Brain microvascular endothelial cell (primary cell): ENCODE results near the gene PMEPA1.

Source experiments
- DNase-seq: peaks from one replicate; pipeline ENCODE4 v3.0.0-alpha.2; 2020
- H3K27ac ChIP-seq: fragments of 250-450 bp; sonication (Bioruptor Pico); 2 replicates; pipeline ENCODE4 v1.5.1; 2020; ENCODE audit warnings: mild to moderate bottlenecking, moderate library complexity
- H3K27me3 ChIP-seq: fragments of 250-450 bp; sonication (Bioruptor Pico); replicated peaks from 2 replicates; pipeline ENCODE4 v1.5.1; 2020; ENCODE audit warnings: mild to moderate bottlenecking
- H3K36me3 ChIP-seq: fragments of 250-450 bp; sonication (Bioruptor Pico); replicated peaks from 2 replicates; pipeline ENCODE4 v1.5.1; 2020; ENCODE audit warnings: mild to moderate bottlenecking
- H3K4me3 ChIP-seq: 2 replicates; pipeline ENCODE4 v1.5.1; 2011; ENCODE audit warnings: low read depth, mild to moderate bottlenecking, control low read depth, low read length, moderate library complexity
- in situ Hi-C: cut with HindIII; loops from 2 replicates; pipeline ENCODE4 v1.10.0; 2017; ENCODE audit warnings: low sequenced_read_pairs, low pct_ligation_motif_present
- TF ChIP-seq, protein P1 (sequence below): IDR thresholded peaks from 2 replicates; pipeline ENCODE4 v1.5.1; 2011; ENCODE audit warnings: low read depth, mild to moderate bottlenecking, moderate library complexity, low read length, control low read depth, inconsistent platforms; ENCODE audit errors: missing control alignments

PMEPA1 gene

DNA sequence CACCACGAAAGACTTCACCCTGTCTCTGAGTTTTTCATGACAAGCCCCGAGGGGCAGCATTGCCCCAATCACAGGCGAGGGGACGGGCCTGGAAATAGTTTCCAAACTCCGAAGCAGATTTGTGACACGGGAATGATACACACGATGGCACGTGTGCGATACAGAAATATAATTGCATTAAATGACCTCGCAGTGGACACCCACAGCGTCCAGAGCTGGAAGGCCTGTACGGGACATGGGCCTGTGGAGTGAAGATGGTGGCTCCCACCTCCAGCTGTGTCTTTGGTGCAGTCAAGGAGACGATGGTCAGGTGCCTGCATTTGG is 43.0 kb downstream of the PMEPA1 start:
- Histone ChIP-seq H3K27ac (no peak overlapping the region), H3K36me3 (no peaks in the 10 kb centered on the region), H3K27me3 (no peaks in the 10 kb centered on the region), H3K4me3 (no peak overlapping the region)
- DNase-seq, result no peak
- TF ChIP-seq, protein P1, sequence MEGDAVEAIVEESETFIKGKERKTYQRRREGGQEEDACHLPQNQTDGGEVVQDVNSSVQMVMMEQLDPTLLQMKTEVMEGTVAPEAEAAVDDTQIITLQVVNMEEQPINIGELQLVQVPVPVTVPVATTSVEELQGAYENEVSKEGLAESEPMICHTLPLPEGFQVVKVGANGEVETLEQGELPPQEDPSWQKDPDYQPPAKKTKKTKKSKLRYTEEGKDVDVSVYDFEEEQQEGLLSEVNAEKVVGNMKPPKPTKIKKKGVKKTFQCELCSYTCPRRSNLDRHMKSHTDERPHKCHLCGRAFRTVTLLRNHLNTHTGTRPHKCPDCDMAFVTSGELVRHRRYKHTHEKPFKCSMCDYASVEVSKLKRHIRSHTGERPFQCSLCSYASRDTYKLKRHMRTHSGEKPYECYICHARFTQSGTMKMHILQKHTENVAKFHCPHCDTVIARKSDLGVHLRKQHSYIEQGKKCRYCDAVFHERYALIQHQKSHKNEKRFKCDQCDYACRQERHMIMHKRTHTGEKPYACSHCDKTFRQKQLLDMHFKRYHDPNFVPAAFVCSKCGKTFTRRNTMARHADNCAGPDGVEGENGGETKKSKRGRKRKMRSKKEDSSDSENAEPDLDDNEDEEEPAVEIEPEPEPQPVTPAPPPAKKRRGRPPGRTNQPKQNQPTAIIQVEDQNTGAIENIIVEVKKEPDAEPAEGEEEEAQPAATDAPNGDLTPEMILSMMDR, result no peak
- in situ Hi-C loops, result no loop called here

DNA sequence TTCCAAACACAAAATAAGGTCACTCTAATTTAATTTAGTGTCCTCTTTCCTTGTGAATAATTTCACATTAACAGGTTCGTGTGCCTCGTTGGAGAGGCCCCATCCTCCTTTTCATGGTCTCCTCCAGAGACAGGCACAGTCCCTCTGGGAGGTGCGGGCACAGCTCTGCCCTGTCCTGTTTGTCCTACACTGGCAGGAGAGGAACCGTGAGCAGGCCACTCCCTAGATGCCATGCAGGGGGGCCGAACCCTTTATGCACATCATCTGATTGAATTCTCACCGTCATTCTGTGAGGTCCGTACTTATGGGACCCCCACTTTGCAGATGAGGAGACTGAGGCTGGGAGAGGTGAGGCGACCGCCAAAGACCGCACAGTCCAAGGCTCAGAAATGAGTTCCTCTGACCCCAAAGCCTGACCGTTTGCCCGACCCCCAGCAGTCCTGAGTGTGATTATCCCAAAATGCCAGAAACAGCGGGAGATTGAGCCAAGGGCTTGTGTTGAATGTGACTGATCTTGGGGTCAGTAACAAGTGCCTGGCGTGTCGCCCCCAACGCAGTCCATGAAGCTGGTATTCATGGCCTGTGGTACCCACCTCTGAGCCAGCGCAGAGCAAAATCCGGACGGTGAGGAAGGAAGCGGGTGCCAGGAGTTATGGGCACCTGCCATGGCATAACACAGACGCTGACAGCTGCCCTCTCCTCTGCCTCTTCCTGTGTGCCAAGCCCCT is 43.5 kb downstream of the PMEPA1 start:
- Histone ChIP-seq H3K27me3 (no peaks in the 10 kb centered on the region), H3K4me3 (no peak overlapping the region), H3K36me3 (no peaks in the 10 kb centered on the region), H3K27ac (no peak overlapping the region)
- in situ Hi-C loops, result no loop called here
- TF ChIP-seq, protein P1, result no peak
- DNase-seq, result no peak

DNA sequence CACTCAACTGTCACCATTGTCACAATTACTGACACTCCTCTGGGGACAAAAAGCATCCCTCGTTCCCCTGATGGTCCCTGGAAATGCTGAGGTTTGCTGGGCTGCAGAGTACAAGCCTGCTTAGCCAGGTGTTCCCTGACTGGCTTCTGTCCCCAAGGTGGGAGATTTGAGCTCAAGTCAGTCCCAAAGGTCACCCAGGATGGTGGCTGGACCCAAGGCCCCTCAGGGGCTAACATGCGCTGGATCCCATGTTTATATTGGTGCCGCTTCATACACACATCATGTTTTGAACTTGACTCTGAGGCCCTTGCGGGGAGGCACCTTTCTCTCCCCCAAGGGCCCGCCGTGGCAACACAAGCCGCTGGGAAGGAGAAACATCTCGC is 44.2 kb downstream of the PMEPA1 start:
- TF ChIP-seq, protein P1, result no peak
- Histone ChIP-seq H3K27me3 (no peaks in the 10 kb centered on the region), H3K27ac (no peak overlapping the region), H3K36me3 (no peaks in the 10 kb centered on the region), H3K4me3 (no peak overlapping the region)
- no peak for DNase-seq
- in situ Hi-C loops, result no loop called here

DNA sequence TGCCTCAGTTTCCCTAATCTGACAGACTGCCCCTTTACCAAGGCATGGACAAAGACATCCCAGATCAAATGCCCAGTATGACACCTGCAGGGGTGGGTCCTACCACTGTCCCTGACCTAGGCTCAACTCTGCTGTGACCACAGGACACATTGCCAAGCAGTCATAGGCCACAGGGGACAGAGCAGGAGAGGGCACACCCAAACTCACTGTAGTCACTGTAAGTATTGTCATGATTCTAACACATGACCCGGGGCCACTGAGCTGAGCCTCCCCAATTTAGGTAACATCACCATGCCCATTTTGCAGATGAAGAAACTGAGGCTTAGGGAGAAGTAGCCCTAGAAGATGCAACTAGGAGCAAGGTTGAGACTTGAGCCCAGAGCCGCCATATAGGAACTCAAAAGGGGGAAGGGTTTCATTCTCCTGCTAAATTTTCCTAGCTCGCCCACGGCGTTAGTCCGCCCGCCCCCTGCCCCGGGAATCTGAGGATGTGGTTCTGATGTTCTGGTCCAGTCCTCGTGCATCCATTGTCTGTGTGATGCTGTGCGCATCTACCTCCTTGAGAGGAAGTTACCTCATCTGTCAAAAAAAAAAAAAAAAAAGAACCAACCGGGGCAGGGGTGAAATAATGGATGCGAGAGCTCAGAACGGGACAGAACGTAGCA is 44.8 kb downstream of the PMEPA1 start:
- in situ Hi-C loops, result no loop called here
- no peaks in the 10 kb centered on the region for H3K27me3 ChIP-seq
- H3K27ac ChIP-seq, result no peak overlapping the region
- DNase-seq, result no peak
- no peaks in the 10 kb centered on the region for H3K36me3 ChIP-seq
- TF ChIP-seq, protein P1, result no peak
- no peak overlapping the region for H3K4me3 ChIP-seq

DNA sequence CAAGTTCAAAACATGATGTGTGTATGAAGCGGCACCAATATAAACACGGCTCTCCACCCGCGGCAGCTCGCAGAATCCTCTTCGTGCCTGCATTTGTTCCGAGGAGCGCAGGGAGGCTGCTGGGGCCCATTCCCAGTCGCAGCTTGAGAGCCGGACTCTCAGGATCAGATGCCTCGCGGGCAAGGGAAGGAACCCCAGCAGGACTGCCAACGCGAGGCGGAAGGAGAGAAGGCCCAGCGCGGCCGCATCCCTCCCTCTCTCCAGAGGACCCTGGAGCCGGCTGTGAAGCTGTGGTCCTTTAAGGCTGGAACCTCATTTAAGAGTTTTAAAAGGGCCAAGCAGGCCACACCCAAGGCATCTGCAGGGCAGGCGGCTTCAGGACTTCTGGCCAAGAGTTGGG is 45.3 kb downstream of the PMEPA1 start:
- in situ Hi-C loops, result no loop called here
- peaks cover under 1% of the 10 kb centered on the region for H3K36me3 ChIP-seq
- TF ChIP-seq, protein P1, result no peak

More for the DNA sequence above, 45.3 kb downstream of the PMEPA1 start:
- Histone ChIP-seq H3K27me3 (no peaks in the 10 kb centered on the region), H3K27ac (no peak overlapping the region), H3K4me3 (no peak overlapping the region)
- DNase-seq, result no peak
